ENCODE measurements around the gene CTNNA2.

CTNNA2 gene

DNA sequence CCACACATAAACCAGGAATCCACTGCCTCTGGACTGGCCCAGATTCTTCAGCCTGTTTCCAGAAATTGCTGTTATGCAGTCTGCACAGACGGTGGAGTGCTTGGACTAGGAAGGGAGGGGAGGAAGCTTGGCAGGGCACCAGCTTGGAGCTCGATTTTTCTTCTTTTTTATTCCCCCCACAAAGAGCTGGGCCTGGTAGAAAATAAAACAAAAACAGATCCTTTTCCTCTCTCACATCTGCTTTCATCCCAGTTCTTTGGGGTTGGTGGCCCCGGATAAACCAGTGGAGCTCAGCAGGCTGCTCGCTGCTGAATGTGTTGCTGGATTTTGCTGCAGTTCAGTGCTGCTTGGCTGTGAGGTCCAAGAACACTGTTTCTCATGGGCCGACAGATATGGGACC, 775.7 kb downstream of the CTNNA2 start:
- peak; percentile 22 for DNase-seq (ENCODE audit: low spot score)

DNA sequence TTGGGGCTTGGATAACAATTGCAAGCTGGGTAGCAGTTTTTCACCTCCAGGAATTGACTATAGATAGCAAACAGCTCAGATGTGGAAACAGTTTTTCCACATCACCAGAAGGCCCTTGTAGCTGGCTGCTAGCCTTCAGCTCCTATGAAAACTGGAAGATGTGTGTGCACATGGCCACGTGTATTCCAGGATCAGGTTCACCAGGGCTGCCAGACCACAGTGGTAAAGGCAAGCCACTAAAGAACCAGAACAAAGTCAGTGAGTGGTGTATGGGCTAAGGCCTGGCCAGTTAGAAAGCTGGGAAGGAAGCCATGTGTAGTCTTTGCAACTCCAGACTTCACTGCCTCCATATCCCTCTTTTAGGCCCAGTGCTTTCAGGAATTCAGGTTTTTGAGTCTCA, 778.8 kb downstream of the CTNNA2 start:
- no peak for DNase-seq (ENCODE audit: low spot score)

DNA sequence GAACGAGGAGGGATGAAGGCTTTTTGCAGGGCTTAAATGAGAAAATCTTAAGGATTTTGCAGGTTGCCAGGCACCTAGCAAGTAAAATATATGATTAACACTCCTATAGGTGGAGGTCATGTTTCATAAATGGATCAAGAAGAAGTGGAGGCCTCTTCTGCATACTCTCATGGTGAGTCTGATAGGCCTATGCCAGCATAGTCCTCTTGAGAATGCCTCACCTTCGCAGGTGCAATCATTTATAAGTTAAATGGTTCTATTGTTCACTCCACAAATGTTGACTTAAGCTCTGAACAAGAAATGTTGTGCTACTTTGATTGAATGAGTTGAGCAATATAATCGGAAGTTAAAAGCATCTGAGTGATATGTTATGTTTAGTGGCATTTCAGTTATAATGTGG, 779.6 kb downstream of the CTNNA2 start:
- no peak for DNase-seq (ENCODE audit: low spot score)

DNA sequence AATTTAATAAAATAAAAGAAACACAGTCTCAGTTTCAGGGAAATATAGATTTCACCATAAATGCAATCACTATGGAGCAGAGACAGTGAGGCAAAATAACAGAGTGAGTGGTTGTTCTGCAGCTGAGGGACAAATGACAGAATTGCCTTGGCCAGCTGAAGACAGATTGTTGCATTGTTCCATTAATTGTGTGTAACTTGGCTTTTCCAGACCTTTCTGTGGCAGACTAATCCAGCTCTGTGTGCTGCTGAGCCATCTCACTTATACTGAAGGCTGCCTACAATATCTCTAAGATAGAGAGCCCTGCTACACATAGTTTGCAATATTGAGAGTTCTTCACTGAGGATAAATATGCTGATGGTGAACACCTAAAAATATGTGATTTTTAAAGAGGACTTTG, 780.2 kb downstream of the CTNNA2 start:
- DNase-seq (ENCODE audit: low spot score) = no peak

DNA sequence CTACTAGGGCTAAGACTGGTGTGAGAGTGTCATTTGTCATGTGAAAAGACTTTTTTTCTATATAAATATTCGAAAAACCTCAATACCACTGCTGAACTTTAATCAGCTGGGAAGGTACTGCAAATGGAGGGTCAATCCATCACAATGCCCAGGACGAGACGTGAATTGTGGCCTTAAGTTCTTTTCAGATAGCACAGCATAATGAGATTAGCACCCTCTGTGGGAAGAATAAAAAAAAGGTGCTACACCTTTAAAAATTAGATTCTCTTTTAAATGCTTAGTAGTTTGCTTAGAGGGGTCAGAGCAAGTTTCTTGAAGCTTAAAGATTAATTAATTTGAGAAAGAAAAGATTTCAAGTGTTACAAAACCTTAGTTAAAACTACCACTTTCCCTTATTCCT, 786.1 kb downstream of the CTNNA2 start:
- DNase-seq (ENCODE audit: low spot score) = no peak

DNA sequence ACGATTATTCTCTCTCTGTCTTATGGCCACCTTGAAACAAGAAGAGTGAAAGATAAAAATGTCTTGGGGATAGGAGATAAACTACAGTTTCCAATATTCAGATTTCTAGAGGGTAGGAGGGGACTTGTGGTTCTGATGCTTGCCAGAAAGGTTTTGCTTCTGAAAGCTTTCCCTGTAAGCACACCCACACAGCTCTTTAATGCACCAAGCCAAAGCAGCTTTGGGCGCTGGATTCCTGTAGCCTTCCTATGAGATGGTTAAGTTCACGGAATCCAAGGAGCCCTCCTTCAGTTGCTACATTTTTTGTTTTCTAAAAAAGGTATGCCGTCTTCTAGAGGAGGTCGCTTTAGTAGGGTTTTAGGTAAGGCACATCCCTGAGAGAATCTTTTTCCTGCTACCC, 786.8 kb downstream of the CTNNA2 start:
- DNase-seq (ENCODE audit: low spot score) = no peak

DNA sequence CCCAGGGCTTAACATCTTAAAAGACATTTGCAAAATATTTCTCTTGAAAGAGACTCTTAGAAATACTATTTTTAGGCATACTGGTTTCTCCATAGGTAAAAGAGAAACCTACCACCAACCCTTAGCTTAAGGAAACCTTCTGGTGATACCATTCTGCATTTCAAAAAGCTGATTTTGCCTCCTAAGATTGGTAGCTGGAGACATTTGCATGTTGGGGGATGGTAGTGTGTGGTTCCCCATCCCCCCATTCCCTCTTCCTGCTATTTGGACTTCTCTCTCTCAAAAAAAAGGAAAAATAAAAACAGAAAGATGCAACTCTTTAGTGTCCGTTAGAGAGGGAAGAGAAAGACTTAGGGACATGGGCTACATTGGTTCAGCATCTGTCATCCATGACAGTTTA, 787.5 kb downstream of the CTNNA2 start:
- DNase-seq (ENCODE audit: low spot score) = no peak

DNA sequence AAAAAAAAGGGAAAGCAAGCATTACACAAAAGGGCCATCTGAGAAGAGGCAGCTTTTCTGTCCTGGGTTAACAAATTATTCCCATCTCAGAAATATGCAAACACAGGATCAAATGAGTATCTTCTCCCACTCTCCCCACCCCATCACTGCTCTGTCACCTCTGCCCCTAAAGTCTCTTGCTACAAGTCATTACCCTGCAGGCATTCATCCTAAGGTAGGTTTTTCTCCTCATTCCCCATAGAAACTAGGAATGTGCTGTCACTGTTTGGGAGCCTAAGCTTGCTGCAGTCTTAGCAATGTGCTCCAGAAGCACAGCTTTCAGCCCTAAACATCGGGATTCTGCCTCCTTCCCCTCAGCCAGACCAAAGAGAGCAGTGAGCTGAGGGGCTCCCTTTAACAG, 788.1 kb downstream of the CTNNA2 start:
- no peak for DNase-seq (ENCODE audit: low spot score)

DNA sequence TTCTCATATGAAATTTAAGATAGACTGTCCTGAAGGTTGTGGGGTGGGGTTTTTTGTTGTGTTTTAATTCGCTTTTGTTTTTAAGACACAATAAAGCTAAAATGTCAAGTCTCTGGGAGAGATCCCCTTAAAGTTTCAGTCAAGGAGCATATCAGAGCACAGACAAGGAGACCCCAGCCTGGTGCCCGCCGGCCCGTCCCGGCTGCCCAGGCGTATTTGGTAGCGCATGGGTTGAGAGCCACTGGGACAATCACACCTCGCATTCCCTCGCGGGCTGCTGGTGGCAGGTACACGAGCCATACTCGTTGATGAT, 789.1 kb downstream of the CTNNA2 start:
- DNase-seq (ENCODE audit: low spot score) = no peak

DNA sequence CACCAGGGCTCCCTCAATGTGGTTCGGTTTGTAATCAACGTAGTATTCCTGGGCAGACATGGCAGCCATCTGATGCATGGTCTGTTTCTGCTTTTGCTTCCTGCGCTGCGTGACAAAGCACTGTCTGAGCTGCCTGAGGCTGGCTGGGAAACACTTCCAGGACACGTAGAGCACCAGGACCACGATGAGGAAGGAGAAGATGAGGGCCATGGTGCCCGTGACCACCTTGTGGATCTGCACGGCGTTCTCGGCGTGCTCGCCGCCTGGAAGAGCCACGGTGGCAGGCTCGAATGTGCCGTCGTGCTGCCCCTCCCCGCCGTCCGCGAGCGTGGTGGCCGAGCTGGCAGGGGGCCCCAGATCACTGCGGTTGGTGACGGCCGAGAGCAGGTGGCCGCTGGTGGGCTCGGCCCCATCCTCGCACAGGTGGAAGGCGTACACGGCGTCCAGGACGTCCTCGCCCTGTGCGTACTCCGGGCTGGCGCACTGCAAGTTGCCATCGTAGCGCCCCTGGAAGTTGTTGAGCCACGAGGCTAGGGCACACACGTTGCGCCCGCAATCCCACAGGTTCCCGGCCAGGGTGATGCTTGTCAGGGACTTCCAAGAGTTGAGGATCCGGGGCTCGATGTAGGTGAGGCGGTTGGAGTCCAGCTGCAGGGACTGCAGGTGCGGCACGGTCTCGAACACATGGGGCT, 789.6 kb downstream of the CTNNA2 start:
- peak; percentile 20 for DNase-seq (ENCODE audit: low spot score)

DNA sequence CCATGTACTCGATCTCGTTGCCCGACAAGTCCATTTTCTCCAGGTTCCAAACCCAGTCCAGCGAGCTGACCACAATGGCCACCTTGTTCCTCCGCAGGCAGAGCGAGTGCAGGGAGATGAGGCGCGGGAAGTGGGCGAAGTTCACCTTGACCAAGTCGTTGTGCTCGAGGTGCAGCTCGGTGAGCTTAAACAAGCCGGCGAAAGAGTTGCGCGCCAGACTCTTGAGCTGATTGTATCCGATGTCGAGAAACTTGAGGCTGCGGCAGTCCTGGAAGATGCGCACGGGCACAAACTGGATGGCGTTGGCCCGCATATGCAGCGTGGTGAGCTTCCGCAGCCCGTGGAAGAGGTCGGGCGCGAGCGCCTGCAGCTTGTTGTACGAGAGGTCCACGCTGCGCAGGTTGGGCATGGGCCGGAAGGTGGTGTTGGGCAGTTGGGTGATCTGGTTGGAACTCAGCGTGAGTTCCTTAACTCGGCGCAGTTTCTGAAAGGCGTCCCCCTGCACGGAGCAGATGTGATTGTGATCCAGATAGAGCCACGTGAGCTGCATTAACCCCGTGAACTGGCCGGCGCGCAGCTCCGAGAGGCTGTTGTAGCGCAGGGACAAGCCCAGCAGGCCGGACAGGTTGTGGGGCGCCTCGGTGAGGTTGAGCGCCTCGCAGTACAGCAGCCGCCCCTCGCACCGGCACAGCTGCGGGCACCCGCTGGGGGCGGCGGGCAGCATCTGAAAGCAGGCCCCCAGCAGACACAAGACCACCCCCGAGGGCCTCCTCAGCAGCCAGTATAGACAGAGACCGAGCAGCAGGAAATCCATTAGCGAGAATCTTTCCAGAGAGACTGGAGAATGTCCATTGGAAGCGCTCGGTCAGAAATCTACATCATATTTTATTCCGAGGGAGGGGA, 790.4 kb downstream of the CTNNA2 start:
- DNase-seq (ENCODE audit: low spot score) = peak; percentile 44

DNA sequence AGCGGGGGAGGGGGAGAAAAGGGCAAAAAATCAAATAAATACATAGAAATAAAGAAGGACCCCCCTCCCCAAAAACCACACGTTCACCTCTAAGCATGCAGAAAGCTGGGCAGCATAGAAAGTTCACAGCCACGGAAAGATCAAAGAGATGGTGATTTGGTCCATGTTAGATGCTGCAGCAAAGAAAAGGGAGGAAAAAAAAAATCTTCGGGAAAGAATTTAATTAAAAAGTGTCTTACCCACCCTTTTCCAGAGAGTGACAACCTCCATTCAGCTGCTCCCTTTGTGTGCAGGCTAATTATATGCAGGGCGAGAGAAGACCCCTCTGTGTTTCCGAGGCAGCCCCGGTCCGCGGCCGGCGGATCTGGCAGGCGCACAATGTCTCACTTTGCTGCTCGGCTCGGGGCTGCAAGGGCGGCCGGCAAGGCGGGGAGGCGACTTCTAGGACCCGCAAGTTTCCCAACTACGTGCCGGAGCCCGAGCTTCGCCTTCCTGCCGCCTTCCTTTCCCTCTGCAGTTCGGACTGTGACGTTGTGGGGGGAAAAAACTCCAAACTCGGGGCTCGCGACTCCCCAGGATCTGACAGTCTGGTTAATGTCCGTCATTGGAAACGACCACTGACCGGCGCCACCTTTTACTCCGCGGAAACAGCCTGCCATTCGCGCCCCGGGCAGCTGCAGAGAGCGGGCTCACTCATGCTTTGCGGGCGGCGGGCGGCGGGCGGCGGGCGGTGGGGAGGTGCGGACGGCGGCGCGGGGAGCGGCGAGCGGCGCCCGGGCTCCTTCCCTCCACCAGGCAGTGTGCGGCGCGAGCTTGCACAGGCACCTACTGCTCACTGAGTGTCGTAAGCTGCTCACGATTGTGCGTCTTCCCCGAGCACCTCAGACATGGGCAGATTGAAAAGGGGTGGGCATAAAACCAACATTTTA, 791.3 kb downstream of the CTNNA2 start, which contains the start of gene LRRTM1:
Gene LRRTM1, minus strand, starts transcription at position 844 of the 929 bp plus-strand sequence. CDS start 933 bp downstream, outside the sequence.
- DNase-seq (ENCODE audit: low spot score) = peak; percentile 65

DNA sequence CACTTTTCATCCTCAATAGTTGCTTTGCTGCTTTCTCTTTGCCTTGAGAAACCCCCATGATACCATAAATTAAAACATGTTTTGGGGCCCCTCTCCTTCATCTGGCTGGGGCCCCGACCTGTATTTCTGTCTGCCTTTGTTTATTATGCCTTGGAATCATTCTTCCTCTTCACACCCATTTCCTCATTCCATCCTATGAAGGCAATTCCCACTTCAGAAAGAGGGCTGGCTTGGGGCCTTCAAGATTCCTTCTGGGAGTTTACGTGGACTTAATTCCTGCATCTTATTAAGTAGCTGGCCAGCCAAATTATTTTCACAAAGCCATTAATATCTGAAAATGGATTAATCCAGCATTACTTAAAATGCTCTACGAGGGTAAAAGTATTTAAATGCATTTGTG, 798.5 kb downstream of the CTNNA2 start:
- DNase-seq (ENCODE audit: low spot score) = no peak

DNA sequence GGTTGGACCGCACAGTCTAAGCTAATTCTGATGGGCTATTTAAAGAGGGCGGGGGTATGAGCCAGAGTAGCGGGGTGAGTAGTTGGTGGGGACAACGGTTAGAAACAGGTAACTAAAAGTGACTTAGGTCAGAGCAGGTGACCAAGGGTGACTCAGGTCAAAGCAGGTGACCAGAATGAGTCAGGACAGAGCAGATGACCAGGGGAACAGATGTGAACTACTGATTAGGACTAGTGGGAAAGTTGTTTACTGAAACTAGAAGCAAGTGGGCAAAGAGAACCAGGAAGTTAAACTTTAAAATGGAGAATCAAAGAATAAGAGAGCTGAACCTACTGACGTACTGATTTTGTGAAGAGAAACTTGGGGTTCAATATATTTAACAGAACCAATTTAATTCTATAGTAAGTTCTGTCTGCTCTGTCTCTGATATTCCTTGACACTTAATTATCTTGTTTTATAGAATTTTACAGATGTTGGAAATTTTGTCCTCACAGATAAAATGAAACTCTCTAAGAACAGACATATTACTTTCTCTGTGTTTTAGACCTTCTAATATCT, 799.5 kb downstream of the CTNNA2 start:
- no peak for DNase-seq (ENCODE audit: low spot score)

DNA sequence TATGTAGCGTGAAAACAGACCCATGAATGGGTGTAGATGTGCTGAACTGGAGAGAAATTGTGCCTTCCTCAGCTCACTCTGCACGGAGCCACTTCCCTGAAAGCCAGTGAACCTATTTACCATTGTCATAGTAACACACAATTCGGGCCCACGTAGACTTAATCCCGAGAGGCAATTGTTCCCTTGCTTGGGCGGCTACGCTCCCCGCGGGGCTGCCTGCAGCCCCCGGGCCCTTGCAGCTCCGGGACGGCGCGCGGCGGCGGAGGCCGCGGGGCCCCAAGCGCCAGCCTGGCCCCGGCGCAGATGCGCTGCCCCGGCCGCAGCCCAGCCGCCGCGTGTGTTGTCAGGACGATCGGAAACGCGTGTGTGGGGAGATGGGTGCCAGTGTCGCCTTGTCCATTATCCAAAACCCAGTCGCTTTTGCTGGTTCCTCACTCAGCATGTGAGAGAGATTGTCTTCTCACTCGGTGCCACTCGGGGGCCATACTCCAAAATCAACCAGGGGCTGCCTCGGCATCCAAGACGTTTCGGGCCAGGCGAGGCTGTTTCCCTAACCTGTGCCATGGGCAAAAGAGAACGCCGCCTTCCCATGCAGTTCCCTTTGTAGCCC, 809.6 kb downstream of the CTNNA2 start:
- DNase-seq (ENCODE audit: low spot score) = peak; percentile 21

DNA sequence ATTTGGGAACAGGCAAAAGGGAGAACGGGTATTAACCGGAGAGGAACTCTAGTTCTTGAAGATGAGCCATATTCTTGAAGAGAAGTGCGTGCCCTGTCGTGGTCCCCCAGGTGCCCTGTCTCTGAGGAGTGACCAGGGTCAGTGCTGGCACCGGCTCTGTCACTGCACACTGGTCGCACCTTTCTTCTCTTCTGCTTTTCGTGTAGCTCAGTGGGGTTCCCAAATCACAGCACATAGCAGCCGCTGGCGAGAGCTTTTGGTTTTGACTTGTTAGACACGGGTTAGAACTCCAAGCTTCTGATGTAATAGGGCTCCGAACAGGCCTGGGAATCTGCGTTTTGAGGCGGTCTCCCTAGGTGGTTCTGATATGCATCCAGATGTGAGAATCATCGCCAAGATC, 810.1 kb downstream of the CTNNA2 start:
- DNase-seq (ENCODE audit: low spot score) = no peak

DNA sequence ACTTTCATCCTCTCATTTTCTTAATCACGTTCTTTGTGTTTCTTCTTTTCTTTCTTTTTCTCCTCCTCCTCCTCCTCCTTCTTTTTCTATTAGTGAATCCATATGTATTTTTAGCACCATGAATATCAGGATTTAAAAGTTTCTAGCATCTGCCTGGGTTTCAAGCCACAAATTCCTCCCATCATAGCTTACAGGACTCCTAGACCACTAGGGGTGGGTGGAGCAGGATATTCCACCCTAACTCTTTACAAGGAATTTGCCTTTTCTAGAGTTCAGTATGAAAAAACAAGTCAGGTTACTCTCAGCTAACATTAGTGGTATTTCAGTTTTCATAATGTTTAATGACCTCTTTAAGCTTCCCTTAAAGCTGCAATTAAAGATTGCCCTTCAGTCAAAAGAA, 810.8 kb downstream of the CTNNA2 start:
- DNase-seq (ENCODE audit: low spot score) = no peak

DNA sequence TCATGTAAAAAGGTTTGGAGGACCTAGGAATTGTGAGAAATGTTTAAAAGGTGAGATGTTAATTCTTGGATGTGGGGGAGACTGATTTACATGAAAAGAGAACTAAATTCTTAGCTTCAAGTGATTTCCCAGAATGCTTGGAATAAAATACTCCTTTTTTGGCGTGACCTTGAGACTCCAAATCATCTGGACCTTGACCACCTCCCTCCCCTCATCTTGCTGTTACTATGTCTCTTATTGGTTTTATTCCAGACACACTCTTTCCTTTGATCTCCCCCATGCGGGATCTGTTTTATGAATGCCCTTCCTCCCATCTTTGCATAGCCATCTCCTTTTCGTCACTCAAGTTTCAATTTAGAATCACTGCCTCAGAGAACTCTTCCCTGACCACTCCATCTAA, 811.7 kb downstream of the CTNNA2 start:
- DNase-seq (ENCODE audit: low spot score) = no peak

DNA sequence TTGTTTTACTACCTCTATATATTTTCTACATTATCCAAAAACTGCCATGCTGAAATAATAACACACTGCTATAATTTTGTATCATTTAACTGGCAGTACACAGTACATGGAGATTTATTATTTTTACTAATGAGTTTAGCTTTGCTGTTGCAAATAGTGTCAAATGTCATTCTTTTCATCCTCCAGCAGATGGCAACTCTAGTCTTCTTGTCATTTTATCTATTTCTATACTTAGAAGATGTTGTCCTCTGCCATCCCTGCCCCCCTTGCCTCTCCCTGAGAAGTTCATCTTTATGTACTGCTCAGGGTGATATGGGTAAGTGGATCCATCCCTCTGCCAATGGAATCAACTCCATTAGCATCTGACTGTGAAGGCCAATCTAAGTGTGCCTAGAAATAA, 813.4 kb downstream of the CTNNA2 start:
- peak; percentile 36 for DNase-seq (ENCODE audit: low spot score)

DNA sequence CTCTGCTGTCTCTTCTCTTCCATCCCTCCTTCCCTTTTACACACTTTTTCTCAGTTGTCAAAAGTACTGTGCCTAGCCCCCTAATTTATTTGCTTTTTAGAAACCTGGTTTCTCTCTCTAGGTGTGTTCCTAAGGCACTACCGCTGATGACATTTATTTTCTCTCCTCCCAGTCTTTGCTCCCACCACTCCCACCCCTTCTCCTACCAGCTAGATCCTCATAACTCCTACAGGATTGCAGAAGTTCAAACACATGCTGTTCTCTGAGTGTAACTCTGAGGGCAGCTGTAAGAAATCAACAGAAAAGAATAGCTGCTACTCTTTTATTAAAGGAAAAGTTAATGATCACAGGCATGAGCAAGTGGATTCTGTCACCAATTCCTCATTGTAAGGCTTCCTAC, 814.0 kb downstream of the CTNNA2 start:
- no peak for DNase-seq (ENCODE audit: low spot score)

DNA sequence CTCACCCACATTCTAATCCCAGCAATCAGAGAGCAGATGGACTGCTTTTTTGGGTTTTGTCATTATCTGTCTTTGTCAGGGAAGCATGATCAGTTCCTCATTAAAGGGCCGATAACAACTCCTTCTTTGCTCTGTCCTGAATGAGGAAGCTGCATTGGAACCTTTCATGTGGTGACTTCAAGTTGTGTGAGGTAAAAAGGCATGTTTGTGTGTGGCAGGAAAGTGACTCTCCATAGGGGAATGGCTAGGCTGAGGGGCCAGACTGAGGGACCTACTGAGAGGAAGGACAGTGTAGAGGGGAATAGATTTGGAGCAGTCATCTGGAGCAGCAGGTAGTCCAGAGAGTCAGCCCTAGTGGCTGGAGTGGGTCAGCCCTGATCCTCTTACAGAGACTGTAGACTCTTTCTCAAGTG, 815.3 kb downstream of the CTNNA2 start:
- DNase-seq (ENCODE audit: low spot score) = no peak

DNA sequence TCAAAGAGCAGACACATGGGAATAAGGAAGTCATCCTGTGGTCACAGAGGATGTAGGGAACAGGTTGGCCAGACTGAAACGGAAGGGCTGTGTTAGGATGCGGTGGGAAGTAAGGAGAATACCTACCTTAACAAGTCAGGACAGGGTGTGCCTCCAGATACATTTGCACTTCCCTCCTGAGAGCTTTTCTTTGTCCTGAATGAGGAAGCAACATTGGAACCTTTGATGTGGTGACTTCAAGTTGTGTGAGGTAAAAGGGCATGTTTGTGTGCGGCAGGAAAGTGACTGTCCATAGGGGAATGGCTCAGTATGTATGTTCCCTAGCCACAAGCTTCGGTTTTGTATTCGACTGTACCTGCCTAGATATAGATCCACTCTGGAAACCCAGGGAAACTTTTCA, 816.6 kb downstream of the CTNNA2 start:
- DNase-seq (ENCODE audit: low spot score) = no peak

Measured in D341Med (cell line).